H54 (cell line): Measurements from ENCODE around the gene GATC.
"Not testable (repeated sequence)": the region's sequence is repeated elsewhere in the genome, so short reads cannot be mapped to it uniquely, and the experiment has no call there.

ENCODE experiments used
- DNase-seq: peaks from one replicate; pipeline ENCODE4 v3.0.0; 2011; ENCODE audit warnings: low spot score, mixed read lengths; ENCODE audit not compliant: insufficient read length
- FAIRE-seq: peaks from 3 replicates; lab custom pipeline; 2011; peaks lifted over from hg19 to GRCh38; lab: Jason Lieb, UNC
- POLR2A ChIP-seq: IDR thresholded peaks from 2 replicates; pipeline ENCODE4 v1.6.1; 2011; ENCODE audit warnings: low read depth, mild to moderate bottlenecking, low read length

GATC gene

DNA sequence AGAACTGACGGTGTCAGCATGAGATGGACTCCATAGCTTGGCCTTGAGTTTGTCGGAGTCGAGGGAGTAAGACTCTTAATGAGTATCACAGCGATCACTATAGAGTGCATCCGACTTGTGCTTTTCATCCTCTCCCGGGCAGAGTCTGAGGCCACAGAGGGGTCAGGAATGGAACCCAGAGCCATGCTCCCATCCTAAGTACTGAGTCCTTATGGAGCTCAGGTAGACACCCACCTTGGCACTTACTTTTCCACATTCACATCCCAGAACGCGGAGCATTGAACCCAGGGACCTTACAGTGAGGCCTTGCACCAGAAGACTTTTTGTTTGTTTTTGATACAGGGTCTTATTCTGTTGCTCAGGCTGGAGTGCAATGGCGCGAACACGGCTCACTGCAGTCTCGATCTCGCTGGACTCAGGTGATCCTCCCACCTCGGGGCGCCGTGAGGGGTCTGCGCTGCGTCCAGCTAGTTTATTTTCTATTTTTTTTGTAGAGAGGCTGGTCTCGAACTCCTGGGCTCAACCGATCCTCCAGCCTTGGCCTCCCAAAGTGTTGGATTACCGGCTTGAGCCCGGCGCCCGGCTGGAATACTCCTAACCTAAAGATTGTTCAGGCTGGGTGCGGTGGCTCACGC lies 24.0 kb downstream of the GATC start:
- DNase-seq, result no peak
- no peak for FAIRE-seq
- TF ChIP-seq POLR2A, result no peak

DNA sequence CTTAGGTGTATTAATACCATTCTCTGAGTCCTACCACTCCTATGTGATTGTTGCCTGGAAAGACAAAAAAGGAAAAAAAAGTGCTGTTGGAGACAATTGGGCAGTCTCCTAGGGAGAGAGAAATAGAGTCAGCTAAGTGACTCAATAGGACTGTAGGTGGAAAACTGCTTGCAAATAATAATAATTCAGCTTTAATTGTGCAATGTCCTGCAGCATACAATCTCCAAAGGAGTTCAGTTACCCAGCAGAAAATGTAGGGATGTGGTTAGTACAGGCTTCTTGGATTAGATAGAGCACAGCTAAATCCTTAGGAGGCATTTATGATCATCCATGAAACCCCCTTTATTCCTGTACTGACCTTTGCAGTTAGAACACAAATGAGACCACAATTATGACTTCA lies 26.3 kb downstream of the GATC start:
- FAIRE-seq (no peak), DNase-seq (no peak)

DNA sequence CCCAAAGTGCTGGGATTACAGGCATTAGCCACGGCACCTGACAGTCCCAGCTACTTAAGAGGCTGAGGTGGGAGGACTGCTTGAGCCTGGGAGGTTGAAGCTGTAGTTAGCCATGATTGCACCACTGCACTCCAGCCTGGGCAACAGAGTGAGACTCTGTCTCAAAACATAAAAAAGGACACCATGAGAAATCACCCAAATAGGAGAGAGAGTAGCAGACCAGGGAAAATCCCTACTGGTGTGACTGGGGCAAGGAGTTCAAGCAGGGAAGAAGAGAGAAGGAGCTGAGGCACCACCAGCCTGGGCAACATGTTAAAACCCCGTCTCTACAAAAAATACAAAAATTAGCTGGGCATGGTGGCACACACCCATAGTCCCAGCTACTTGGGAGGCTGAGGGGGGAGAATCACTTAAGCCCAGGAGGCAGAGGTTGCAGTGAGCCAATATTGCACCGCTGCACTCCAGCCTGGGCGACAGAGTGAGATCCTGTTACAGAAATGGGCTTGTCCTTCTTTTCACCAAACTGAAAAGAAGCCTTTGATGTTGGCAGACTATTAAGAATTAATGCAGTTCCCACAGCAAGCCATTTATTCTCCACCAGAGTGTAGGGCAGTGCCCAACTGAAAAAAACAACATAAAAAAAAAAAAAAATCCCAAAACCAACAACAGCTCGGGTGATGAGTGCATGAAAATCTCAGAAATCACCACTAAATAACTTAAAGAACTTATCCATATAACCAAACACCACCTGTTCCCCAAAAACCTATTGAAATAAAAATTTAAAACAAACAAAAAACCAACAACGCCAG lies 27.8 kb downstream of the GATC start:
- FAIRE-seq (no peak), DNase-seq (no peak)
- TF ChIP-seq POLR2A, result no peak

More for the DNA sequence above, 26.3 kb downstream of the GATC start:
- TF ChIP-seq POLR2A, result no peak

GRCh38 chr12:120474616-120474960 lies 28.3 kb downstream of the GATC start:
- peak; percentile 93 for DNase-seq
- peak; percentile 95 for FAIRE-seq
- TF ChIP-seq POLR2A, result no peak

DNA sequence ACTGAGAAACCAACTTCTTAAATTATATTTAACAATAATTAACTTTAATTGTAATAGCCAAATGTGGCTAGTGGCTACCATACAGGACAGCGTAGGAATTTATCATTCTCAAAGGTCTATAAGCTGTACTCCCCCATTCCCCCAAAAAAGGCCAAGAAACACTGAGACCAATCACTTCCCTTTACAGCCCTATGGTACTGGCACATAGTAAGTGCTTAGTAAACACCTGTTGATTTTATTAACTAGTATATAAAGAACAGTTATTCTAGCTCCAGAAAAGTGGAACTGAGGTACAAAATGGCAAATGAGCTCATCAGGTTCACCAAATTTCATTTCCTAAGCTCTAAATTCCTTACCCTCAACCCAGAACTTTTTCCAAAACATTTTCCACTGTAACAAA lies 29.4 kb downstream of the GATC start:
- TF ChIP-seq POLR2A, result no peak
- FAIRE-seq (no peak), DNase-seq (no peak)

- FAIRE-seq (no peak), DNase-seq (no peak)
- TF ChIP-seq POLR2A, result no peak
Measured at GRCh38 chr12:120479458-120479857, 33.2 kb downstream of the GATC start.

DNA sequence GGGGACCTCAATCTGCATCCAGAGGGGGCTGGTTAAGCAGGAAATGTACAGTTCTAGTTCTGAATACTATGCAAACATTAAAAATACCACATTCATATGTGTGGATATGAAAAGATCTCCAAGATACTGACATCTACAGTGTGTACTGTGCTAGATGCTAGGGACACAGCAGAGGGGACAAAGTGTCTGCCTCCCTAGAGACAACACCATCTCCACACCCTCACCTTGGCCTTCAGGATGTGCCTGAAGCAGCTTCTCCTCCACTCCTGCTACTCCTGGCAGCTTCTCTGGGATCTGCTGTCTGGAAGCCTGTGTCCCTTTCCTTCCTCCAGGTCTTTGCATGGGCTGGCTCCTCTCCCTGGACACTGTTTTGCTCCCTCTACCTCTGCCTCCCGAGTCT lies 34.0 kb downstream of the GATC start:
- FAIRE-seq, result no peak
- no peak for TF ChIP-seq POLR2A
- DNase-seq, result no peak

GRCh38 chr12:120481022-120481767 lies 35.0 kb downstream of the GATC start:
- FAIRE-seq (no peak), DNase-seq (no peak)
- no peak for TF ChIP-seq POLR2A

GRCh38 chr12:120483621-120484020 lies 37.4 kb downstream of the GATC start:
- TF ChIP-seq POLR2A, result no peak
- no peak for DNase-seq
- no peak for FAIRE-seq

DNA sequence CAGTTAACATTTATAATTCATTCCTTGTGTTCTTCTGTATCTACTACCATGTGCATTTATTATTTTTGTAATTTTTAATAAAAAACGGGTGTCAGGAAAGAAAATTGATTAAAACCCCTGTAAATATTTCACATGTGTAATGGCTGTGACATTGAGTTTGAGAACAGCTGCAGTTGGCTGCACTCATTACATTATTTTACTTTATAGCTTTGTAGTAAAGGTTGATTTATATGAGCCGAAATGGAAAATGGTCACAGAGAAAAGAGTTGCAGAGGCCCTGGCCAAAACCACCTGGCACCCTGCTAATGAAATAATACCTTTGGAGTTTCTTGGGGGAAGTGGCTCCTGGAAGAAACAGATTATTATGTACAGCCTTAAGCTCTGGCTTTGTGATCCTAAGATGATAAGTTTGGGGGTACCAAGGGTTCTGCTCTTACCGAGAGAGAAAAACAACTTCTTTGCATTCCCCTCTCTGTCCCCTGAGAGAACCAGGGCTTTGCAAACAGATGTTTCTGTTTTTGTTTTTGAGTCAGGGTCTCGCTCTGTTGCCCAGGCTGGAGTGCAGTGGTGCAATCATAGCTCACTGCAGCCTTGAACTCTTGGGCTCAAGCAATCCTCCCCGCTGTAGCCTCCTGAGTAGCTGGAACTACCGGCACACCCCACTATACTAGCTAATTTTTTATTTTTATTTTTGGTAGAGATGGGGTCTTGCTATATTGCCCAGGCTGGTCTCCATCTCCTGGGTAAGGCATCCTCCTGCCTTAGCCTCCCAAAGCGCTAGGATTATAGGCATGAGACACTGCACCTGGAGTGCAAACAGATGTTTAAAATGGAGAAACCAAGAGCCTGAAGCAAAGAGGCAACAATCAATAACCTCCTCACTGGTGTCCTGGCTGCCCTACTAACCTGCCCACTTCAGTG lies 40.0 kb downstream of the GATC start:
- DNase-seq, result no peak
- no peak for FAIRE-seq
- no peak for TF ChIP-seq POLR2A

GRCh38 chr12:120487552-120487951 lies 41.3 kb downstream of the GATC start:
- not testable (repeated sequence) for DNase-seq, FAIRE-seq

- TF ChIP-seq POLR2A, result no peak
- FAIRE-seq, result no peak
- DNase-seq, result no peak
Measured at GRCh38 chr12:120488057-120488640, 41.9 kb downstream of the GATC start.

DNA sequence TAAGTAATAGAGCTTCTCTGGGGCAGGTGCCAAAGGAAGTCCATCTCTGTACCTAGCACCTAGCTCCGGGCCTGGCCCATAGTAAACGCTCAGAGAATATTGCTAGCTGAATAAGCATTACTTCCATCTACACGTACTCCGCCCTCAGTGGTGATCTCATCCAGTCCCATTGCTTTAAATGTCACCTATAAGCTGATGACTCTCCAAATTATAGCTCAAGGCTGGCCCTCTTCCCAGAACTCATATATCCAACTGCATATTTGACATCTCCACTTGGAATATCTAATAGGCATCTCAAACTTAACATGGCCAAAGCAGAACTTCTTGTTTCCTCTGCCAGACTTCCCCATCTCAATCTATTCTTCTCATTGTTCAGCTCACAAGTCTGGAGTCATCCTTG lies 42.8 kb downstream of the GATC start:
- no peak for TF ChIP-seq POLR2A
- FAIRE-seq, result no peak
- DNase-seq, result peak; percentile 40
